PC-3 (cell line): ENCODE measurements around the gene MRPL4. TPM values are rescaled to one million over a fixed set of nuclear protein-coding genes. Genes with fewer than 3 reads are reported as not detected.

Source experiments
- ATAC-seq: fragments of 200-7000 bp; cut with Tn5 transposase; 2 replicates; pipeline ENCODE4 v1.9.1; 2020; ENCODE audit warnings: mild to moderate bottlenecking, moderate library complexity
- BruUV-seq: library from RNA; stranded (reverse); fragments of 400-500 nt; replicated peaks from 2 replicates; lab custom pipeline; 2021; lab: Mats Ljungman, UMichigan
- CTCF ChIA-PET: fragments of 300-600 bp; sonication (Branson Sonifier 250); formaldehyde crosslinking; loops from one replicate; lab custom pipeline; 2022; ENCODE audit warnings: antibody characterized with exemption; lab: Charles Lee
- POLR2A ChIA-PET: fragments of 300-600 bp; sonication (Branson Sonifier 250); formaldehyde crosslinking; loops from one replicate; lab custom pipeline; 2022; ENCODE audit warnings: antibody characterized with exemption; ENCODE audit not compliant: unreplicated experiment; lab: Charles Lee
- DNase-seq: peaks from one replicate; pipeline ENCODE4 v3.0.0-alpha.2; 2015
- H2AFZ ChIP-seq: fragments of 300-600 bp; sonication (generic); 2 replicates; pipeline ENCODE4 v1.6.0; 2016; ENCODE audit warnings: antibody characterized with exemption, low read length
- H3F3A ChIP-seq: fragments of 300-600 bp; sonication (generic); one replicate; pipeline ENCODE4 v1.6.0; 2017; ENCODE audit warnings: antibody characterized with exemption, low read length, control low read depth, mild to moderate bottlenecking; ENCODE audit not compliant: unreplicated experiment
- H3K27ac ChIP-seq: fragments of 300-600 bp; sonication (generic); 2 replicates; pipeline ENCODE4 v1.5.1; 2016; ENCODE audit warnings: mild to moderate bottlenecking, low read length
- H3K27me3 ChIP-seq: fragments of 300-600 bp; sonication (generic); 2 replicates; pipeline ENCODE4 v1.6.1; 2016; ENCODE audit warnings: low read length, mixed read lengths
- H3K36me3 ChIP-seq: fragments of 300-600 bp; sonication (generic); 2 replicates; pipeline ENCODE4 v1.6.1; 2016; ENCODE audit warnings: low read depth, mixed run types, low read length, mixed read lengths
- H3K4me1 ChIP-seq: fragments of 300-600 bp; sonication (generic); 2 replicates; pipeline ENCODE4 v1.5.1; 2016; ENCODE audit warnings: low read length; ENCODE audit not compliant: insufficient read depth
- H3K4me2 ChIP-seq: fragments of 300-600 bp; sonication (generic); 2 replicates; pipeline ENCODE4 v1.6.0; 2016; ENCODE audit warnings: low read length
- H3K4me3 ChIP-seq: fragments of 300-600 bp; sonication (generic); 2 replicates; pipeline ENCODE4 v1.5.1; 2016; ENCODE audit warnings: mild to moderate bottlenecking, low read length, mixed read lengths
- H3K79me2 ChIP-seq: fragments of 300-600 bp; sonication (generic); 2 replicates; pipeline ENCODE4 v1.6.1; 2017; ENCODE audit warnings: low read length, mixed read lengths
- H3K9ac ChIP-seq: fragments of 300-600 bp; sonication (generic); 2 replicates; pipeline ENCODE4 v1.6.0; 2016; ENCODE audit warnings: mild to moderate bottlenecking, low read length
- H3K9me2 ChIP-seq: fragments of 300-600 bp; sonication (generic); replicated peaks from 2 replicates; pipeline ENCODE4 v1.6.1; 2016; ENCODE audit warnings: mixed run types, low read length, mixed read lengths
- H3K9me3 ChIP-seq: fragments of 300-600 bp; sonication (generic); 2 replicates; pipeline ENCODE4 v1.6.1; 2016; ENCODE audit warnings: low read length, mixed read lengths
- H4K20me1 ChIP-seq: fragments of 300-600 bp; sonication (generic); 2 replicates; pipeline ENCODE4 v1.6.1; 2016; ENCODE audit warnings: low read length, mixed read lengths
- CTCF ChIP-seq: fragments of 300-600 bp; sonication (generic); conservative IDR thresholded peaks from 2 replicates; pipeline ENCODE4 v1.5.1; 2017; ENCODE audit warnings: antibody characterized with exemption, low read depth, mild to moderate bottlenecking, low read length
- EZH2 ChIP-seq: fragments of 300-600 bp; sonication (generic); IDR thresholded peaks from one replicate; pipeline ENCODE4 v1.6.1; 2017; ENCODE audit warnings: antibody characterized with exemption, mild to moderate bottlenecking, low read length; ENCODE audit not compliant: unreplicated experiment
- EZH2phosphoT487 ChIP-seq: fragments of 300-600 bp; sonication (generic); IDR thresholded peaks from 2 replicates; pipeline ENCODE4 v1.6.1; 2018; ENCODE audit warnings: mild to moderate bottlenecking, antibody characterized with exemption, low read length, borderline replicate concordance
- intact Hi-C: fragments of 100-400 bp; cut with micrococcal nuclease; formaldehyde crosslinking; loops from 2 replicates; pipeline ENCODE4 v1.9.0; 2023
- total RNA-seq: library from RNA; depleted of rRNA; stranded (reverse); fragments of >200 nt; gene quantifications from 2 replicates; pipeline ENCODE4 v1.2.3, GENCODE V29; 2014

MRPL4 gene
- total RNA-seq, 1 experiment from 2014 or later: 336 TPM

DNA sequence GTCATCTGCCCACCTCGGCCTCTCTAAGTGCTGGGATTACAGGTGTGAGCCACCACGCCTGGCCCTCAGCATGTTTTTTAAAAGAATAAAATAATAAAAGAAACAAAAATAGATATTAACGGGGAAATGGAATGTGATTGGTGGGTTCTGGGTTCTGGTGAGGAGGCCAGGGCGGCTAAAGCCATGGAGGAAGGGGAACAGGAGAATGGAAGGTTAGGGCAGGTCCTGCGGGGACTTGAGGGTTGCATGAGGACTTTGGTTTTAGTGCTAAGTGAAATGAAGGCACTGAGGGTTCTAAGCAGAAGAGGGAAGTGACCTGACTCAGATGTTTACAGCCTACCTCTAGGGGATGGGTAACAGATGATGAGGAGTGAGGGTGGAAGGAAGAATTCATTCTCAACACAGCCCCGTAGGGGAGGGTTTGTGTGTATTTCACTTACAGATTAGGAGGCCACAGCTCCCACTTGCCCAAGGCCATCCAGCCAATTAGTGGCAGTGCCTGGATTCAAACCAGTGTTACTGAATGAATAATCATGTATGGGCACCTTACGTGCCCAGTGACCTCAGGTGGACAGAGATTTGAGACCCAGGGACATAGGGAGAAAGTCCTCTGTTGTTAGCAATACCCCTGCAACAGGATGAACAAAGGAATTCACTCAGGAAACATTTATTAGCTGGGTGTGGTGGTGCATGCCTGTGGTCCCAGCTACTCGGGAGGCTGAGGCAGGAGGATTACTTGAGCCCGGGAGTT is 6.7 kb upstream of the MRPL4 start:
- no peak for ATAC-seq
- no peaks in the 10 kb centered on the region for H3K9me2 ChIP-seq
- no peaks in the 10 kb centered on the region for H3K36me3 ChIP-seq
- ChIA-PET POLR2A (no interaction called here), CTCF (no interaction called here)
- intact Hi-C loops: no loop called here
- H3K27ac ChIP-seq: no peak overlapping the region
- no peak for DNase-seq
- H3K4me1 ChIP-seq: peaks cover 13% of the 10 kb centered on the region
- H3F3A ChIP-seq: no peaks in the 10 kb centered on the region
- H3K4me2 ChIP-seq: no peak overlapping the region
- no peaks in the 10 kb centered on the region for H3K9me3 ChIP-seq
- no peak overlapping the region for H3K9ac ChIP-seq
- H4K20me1 ChIP-seq: no peaks in the 10 kb centered on the region; the same call in 1 of the 2 replicates
- no peak overlapping the region for H2AFZ ChIP-seq
- H3K79me2 ChIP-seq: no peaks in the 10 kb centered on the region
- TF ChIP-seq EZH2phosphoT487: no peak
- TF ChIP-seq CTCF: no peak
- TF ChIP-seq EZH2: no peak
- H3K4me3 ChIP-seq: no peak overlapping the region
- BruUV-seq: no TSS peak
- no peaks in the 10 kb centered on the region for H3K27me3 ChIP-seq

GRCh38 chr19:10246511-10246910 is 5.5 kb upstream of the MRPL4 start:
- no peaks in the 10 kb centered on the region for H3K79me2 ChIP-seq
- H3K36me3 ChIP-seq: no peaks in the 10 kb centered on the region
- TF ChIP-seq EZH2phosphoT487: no peak
- TF ChIP-seq EZH2: no peak
- TF ChIP-seq CTCF: no peak
- H3K27ac ChIP-seq: no peak overlapping the region
- no peak overlapping the region for H3K9ac ChIP-seq
- H3K4me1 ChIP-seq: peaks cover 17% of the 10 kb centered on the region
- H2AFZ ChIP-seq: no peak overlapping the region
- H3K4me3 ChIP-seq: no peak overlapping the region
- H3K9me2 ChIP-seq: no peaks in the 10 kb centered on the region
- H3K9me3 ChIP-seq: no peaks in the 10 kb centered on the region
- intact Hi-C loops: no loop called here
- DNase-seq: no peak
- CTCF ChIA-PET: no interaction called here
- no peak for ATAC-seq
- no peaks in the 10 kb centered on the region for H3K27me3 ChIP-seq
- no peak overlapping the region for H3K4me2 ChIP-seq
- no TSS peak for BruUV-seq
- no peaks in the 10 kb centered on the region; the same call in 1 of the 2 replicates for H4K20me1 ChIP-seq
- no peaks in the 10 kb centered on the region for H3F3A ChIP-seq
- POLR2A ChIA-PET: no interaction called here

GRCh38 chr19:10252707-10253106 is 693 bp downstream of the MRPL4 start:
- H2AFZ ChIP-seq: peak overlapping the region; percentile 99

More at GRCh38 chr19:10252707-10253106, 693 bp downstream of the MRPL4 start:
- Histone ChIP-seq H3K9me2 (no peaks in the 10 kb centered on the region), H3K4me1 (peaks cover 8% of the 10 kb centered on the region; the same call in 1 of the 2 replicates), H3K9ac (peak overlapping the region; percentile 94), H4K20me1 (no peaks in the 10 kb centered on the region), H3K4me2 (peak overlapping the region; percentile 97), H3K4me3 (peak overlapping the region; percentile 97), H3F3A (no peaks in the 10 kb centered on the region), H3K36me3 (peaks cover 29% of the 10 kb centered on the region), H3K79me2 (peaks cover 27% of the 10 kb centered on the region), H3K9me3 (no peaks in the 10 kb centered on the region), H3K27me3 (no peaks in the 10 kb centered on the region), H3K27ac (peak overlapping the region; percentile 46)
- TSS peak; percentile 62 for BruUV-seq
- intact Hi-C loops: loop anchor here (5.0 kb wide), 1 partner anchor 225 kb away; no protein-coding TSS in a partner anchor
- TF ChIP-seq CTCF (no peak), EZH2 (no peak), EZH2phosphoT487 (no peak)
- CTCF ChIA-PET: no interaction called here
- ATAC-seq: no peak
- DNase-seq: no peak
- POLR2A ChIA-PET: no interaction called here
